ENCODE data around the gene SHC4. TPM values are rescaled to one million over a fixed set of nuclear protein-coding genes. Genes with fewer than 3 reads are reported as not detected.

Gene SHC4
- polyA plus RNA-seq, 3 donors from 2014 or later: 0.10 to 0.19 TPM; not detected in 1

GRCh38 chr15:48775546-48775945 lies 188.2 kb downstream of the SHC4 start:
- peaks cover 0 to 1% (median 0%) of the 10 kb centered on the region in 3 donors for H3K27me3 Mint-ChIP-seq (ENCODE audit: low read depth in 3 of 3)
- no peak overlapping the region for H3K27ac Mint-ChIP-seq

GRCh38 chr15:48774484-48774883 lies 189.2 kb downstream of the SHC4 start:
- H3K27ac Mint-ChIP-seq: no peak overlapping the region
- no peaks in the 10 kb centered on the region for H3K4me1 Mint-ChIP-seq
- DNase-seq: no peak
- H3K27me3 Mint-ChIP-seq (ENCODE audit: low read depth in 3 of 3): no peaks in the 10 kb centered on the region
- no peak overlapping the region for H3K4me3 Mint-ChIP-seq
- peaks cover 9 to 35% (median 25%) of the 10 kb centered on the region in 3 donors for H3K36me3 Mint-ChIP-seq
- no peaks in the 10 kb centered on the region for H3K9me3 Mint-ChIP-seq

More at GRCh38 chr15:48775546-48775945, 188.2 kb downstream of the SHC4 start:
- Mint-ChIP-seq H3K36me3 (peaks cover 14 to 36% (median 29%) of the 10 kb centered on the region in 3 donors), H3K9me3 (no peaks in the 10 kb centered on the region), H3K4me1 (no peaks in the 10 kb centered on the region), H3K4me3 (no peak overlapping the region)
- no peak for DNase-seq

Other genes starting within 250 kb of the SHC4 start
- 1 to 10 TPM; 1.1 to 8.2 (median 2.8) TPM for gene CEP152, start 152.8 kb downstream of the SHC4 start, polyA plus RNA-seq
- 100 to 1,000 TPM; 189 to 227 (median 198) TPM for gene EID1, start 85.8 kb downstream of the SHC4 start, polyA plus RNA-seq
- gene SECISBP2L, start 82.5 kb upstream of the SHC4 start, polyA plus RNA-seq: 10 to 100 TPM; 14.5 to 30.5 (median 15.9) TPM
- gene COPS2, start 191.7 kb upstream of the SHC4 start, polyA plus RNA-seq: 10 to 100 TPM; 18.1 to 30.0 (median 21.6) TPM
- 10 to 100 TPM in 2 of 3 donors, 1 to 10 TPM in 1; 8.8 to 25.1 (median 18.1) TPM for gene GALK2, start 206.3 kb upstream of the SHC4 start, polyA plus RNA-seq

Measured in immature natural killer cell (primary cell).